GM06990 (cell line): ENCODE data around the gene PDE4C.
A peak's percentile ranks its signal among the peaks of the same experiment; 100 is the strongest.

Experiments
- DNase-seq: peaks from one replicate; pipeline ENCODE4 v3.0.0-alpha.2; 2011; ENCODE audit not compliant: insufficient read length; ENCODE audit errors: extremely low read depth
- H3K27me3 ChIP-seq: replicated peaks from 2 replicates; pipeline ENCODE4 v1.6.0; 2011; ENCODE audit warnings: low read length; ENCODE audit not compliant: control insufficient read depth, insufficient read depth
- H3K36me3 ChIP-seq: 2 replicates; pipeline ENCODE4 v1.5.1; 2011; ENCODE audit warnings: low read length; ENCODE audit not compliant: control insufficient read depth, insufficient read depth
- H3K4me3 ChIP-seq: replicated peaks from 2 replicates; pipeline ENCODE4 v1.5.1; 2011; ENCODE audit warnings: low read depth, mild to moderate bottlenecking, control low read depth, low read length
- CTCF ChIP-seq: IDR thresholded peaks from 2 replicates; pipeline ENCODE4 v1.5.1; 2011; ENCODE audit warnings: low read length, control low read depth, mild to moderate bottlenecking, inconsistent platforms; ENCODE audit not compliant: insufficient read depth, poor library complexity, severe bottlenecking

PDE4C gene

GRCh38 chr19:18208098-18208951, 17.9 kb downstream of the PDE4C start:
- Histone ChIP-seq H3K36me3 (no peaks in the 10 kb centered on the region), H3K4me3 (no peak overlapping the region), H3K27me3 (peaks cover 2% of the 10 kb centered on the region)
- peak; percentile 84 for TF ChIP-seq CTCF
- DNase-seq: no peak

GRCh38 chr19:18206018-18206417, 20.2 kb downstream of the PDE4C start:
- TF ChIP-seq CTCF: no peak
- Histone ChIP-seq H3K4me3 (no peak overlapping the region), H3K27me3 (peaks cover 2% of the 10 kb centered on the region), H3K36me3 (no peaks in the 10 kb centered on the region)
- no peak for DNase-seq

GRCh38 chr19:18205200-18205892, 20.9 kb downstream of the PDE4C start:
- Histone ChIP-seq H3K36me3 (peaks cover 2% of the 10 kb centered on the region), H3K4me3 (peak overlapping the region; percentile 80), H3K27me3 (peaks cover 2% of the 10 kb centered on the region)
- no peak for TF ChIP-seq CTCF
- DNase-seq: peak; percentile 61

GRCh38 chr19:18204394-18205199, 21.6 kb downstream of the PDE4C start:
- DNase-seq: no peak
- TF ChIP-seq CTCF: no peak
- peaks cover 4% of the 10 kb centered on the region for H3K36me3 ChIP-seq
- H3K27me3 ChIP-seq: peaks cover 2% of the 10 kb centered on the region; the same call in 1 of the 2 replicates
- peak overlapping the region; percentile 80 for H3K4me3 ChIP-seq

- Histone ChIP-seq H3K36me3 (peaks cover 4% of the 10 kb centered on the region), H3K27me3 (peaks cover 2% of the 10 kb centered on the region; the same call in 1 of the 2 replicates), H3K4me3 (peak within 1 kb of the TSS; percentile 84)
- no peak for TF ChIP-seq CTCF
- peak; percentile 100 for DNase-seq
These were observed 22.3 kb downstream of the PDE4C start, which contains the start of gene RAB3A for GRCh38 chr19:18203863-18204393. TSS of gene RAB3A (minus strand) at chr19:18204042. CDS start at chr19:18202740, 1,302 bp downstream.
